ENCODE results near the gene CTNND2.

CTNND2 gene

GRCh38 chr5:11152368-11152767 lies 751.9 kb downstream of the CTNND2 start:
- no peak overlapping the region for H3K4me3 ChIP-seq (ENCODE audit: low read depth, low read length)
- TF ChIP-seq, protein P1, sequence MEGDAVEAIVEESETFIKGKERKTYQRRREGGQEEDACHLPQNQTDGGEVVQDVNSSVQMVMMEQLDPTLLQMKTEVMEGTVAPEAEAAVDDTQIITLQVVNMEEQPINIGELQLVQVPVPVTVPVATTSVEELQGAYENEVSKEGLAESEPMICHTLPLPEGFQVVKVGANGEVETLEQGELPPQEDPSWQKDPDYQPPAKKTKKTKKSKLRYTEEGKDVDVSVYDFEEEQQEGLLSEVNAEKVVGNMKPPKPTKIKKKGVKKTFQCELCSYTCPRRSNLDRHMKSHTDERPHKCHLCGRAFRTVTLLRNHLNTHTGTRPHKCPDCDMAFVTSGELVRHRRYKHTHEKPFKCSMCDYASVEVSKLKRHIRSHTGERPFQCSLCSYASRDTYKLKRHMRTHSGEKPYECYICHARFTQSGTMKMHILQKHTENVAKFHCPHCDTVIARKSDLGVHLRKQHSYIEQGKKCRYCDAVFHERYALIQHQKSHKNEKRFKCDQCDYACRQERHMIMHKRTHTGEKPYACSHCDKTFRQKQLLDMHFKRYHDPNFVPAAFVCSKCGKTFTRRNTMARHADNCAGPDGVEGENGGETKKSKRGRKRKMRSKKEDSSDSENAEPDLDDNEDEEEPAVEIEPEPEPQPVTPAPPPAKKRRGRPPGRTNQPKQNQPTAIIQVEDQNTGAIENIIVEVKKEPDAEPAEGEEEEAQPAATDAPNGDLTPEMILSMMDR (IDR thresholded peaks at IDR 0.05; ENCODE audit: control insufficient read depth, extremely low read depth, insufficient read depth): no peak
- DNase-seq (ENCODE audit: low read depth): no peak

DNA sequence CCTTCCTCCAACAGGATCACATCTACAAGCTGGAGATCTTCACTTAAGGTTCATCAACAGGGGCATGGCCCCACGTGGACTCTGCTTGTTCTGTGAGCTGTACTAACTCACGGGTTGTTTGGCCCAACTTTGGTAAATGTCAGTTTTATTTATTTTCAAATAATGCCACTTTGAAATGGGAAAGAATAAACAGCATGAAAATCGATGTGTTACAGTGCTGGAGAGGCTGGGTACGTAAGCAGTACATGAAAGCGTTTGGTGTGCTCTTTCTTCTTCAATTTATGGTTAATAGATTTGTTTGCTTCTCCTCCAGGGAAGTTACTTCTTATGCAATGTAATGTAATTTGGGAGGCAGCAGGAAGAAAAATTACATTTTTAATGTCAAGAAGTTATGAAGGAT lies 753.3 kb downstream of the CTNND2 start:
- H3K4me3 ChIP-seq (ENCODE audit: low read depth, low read length): no peak overlapping the region
- TF ChIP-seq, protein P1 (IDR thresholded peaks at IDR 0.05; ENCODE audit: control insufficient read depth, extremely low read depth, insufficient read depth): no peak
- DNase-seq (ENCODE audit: low read depth): no peak

DNA sequence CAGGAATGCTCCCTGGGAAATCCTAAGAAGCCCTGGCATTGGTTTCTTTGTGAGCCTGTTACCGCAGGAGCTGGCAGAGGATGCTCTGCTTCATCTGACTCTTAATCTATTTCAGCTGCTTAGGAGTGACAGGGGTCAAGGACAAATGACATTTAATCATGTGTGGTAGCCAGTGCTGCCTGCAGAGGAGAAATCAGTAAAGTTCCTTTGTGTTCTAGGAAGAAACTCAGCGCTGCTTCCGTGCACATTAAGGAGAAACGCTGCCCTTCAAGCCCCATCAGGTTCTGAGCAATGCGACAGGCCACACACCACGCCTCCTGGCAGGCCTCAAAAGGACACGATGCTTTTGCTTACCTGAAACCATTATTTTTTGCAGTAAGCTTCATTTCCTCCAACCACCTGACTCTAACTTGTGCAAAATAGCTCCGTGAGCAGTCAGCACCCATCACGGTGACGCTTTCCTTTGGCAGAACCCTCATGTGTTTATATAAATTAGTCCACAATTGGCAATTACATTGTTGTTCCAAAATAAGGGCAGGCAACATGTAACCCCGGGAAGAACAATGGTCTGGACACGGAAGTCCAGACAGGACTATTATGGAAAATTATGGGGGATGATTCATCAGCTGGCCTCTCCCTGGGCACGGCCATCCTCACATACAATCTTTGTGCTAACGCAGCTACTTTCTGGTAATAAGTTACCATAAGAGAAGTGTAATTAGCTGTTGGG lies 755.3 kb downstream of the CTNND2 start:
- DNase-seq (ENCODE audit: low read depth): no peak
- TF ChIP-seq, protein P1 (IDR thresholded peaks at IDR 0.05; ENCODE audit: control insufficient read depth, extremely low read depth, insufficient read depth): no peak
- no peak overlapping the region for H3K4me3 ChIP-seq (ENCODE audit: low read depth, low read length)

GRCh38 chr5:11146171-11146570 lies 758.1 kb downstream of the CTNND2 start:
- no peak overlapping the region for H3K4me3 ChIP-seq (ENCODE audit: low read depth, low read length)
- DNase-seq (ENCODE audit: low read depth): no peak
- TF ChIP-seq, protein P1 (IDR thresholded peaks at IDR 0.05; ENCODE audit: control insufficient read depth, extremely low read depth, insufficient read depth): no peak

- TF ChIP-seq, protein P1 (IDR thresholded peaks at IDR 0.05; ENCODE audit: control insufficient read depth, extremely low read depth, insufficient read depth): no peak
- H3K4me3 ChIP-seq (ENCODE audit: low read depth, low read length): no peak overlapping the region
- no peak for DNase-seq (ENCODE audit: low read depth)
Observed at GRCh38 chr5:11143456-11144267, 760.6 kb downstream of the CTNND2 start.

DNA sequence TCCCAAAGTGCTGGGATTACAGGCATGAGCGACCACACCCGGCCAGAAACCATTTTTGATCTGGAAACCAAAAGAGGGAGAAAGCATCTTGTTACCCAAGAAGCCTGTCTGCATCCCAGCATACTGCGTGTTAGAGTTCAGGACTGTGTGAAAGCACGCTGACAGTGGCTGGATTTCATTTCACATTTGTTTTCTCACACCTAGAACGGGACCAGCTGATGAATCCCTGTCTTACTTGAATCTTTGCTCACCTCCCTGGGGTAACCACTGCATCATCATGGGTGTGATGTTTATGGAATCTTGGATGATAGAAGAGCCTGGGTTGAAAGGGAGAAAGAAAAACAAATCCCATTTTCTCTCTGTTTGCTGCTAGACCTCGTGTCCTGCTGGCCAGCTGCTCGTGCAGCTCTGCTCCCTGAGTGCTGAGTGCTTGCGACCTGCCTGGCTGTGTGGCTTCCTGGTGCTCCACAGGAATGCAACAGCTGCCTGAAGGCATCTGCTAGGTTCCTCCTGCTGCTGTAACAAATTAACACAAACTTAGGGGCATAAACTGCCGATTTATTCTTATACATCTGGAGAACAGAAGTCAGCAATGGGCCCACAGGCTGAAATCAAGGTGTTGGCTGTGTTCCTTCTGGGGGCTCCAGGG lies 764.9 kb downstream of the CTNND2 start:
- H3K4me3 ChIP-seq (ENCODE audit: low read depth, low read length): no peak overlapping the region
- TF ChIP-seq, protein P1 (IDR thresholded peaks at IDR 0.05; ENCODE audit: control insufficient read depth, extremely low read depth, insufficient read depth): no peak
- no peak for DNase-seq (ENCODE audit: low read depth)

All from LNCaP clone FGC (cell line).